HG02973 (cell line): ENCODE data around the gene EFCAB6.

Experiments
- ATAC-seq: cut with Tn5 transposase; IDR thresholded peaks from one replicate; pipeline ENCODE4 v1.9.1; 2021; ENCODE audit warnings: moderate library complexity; ENCODE audit not compliant: unreplicated experiment

EFCAB6 gene

DNA sequence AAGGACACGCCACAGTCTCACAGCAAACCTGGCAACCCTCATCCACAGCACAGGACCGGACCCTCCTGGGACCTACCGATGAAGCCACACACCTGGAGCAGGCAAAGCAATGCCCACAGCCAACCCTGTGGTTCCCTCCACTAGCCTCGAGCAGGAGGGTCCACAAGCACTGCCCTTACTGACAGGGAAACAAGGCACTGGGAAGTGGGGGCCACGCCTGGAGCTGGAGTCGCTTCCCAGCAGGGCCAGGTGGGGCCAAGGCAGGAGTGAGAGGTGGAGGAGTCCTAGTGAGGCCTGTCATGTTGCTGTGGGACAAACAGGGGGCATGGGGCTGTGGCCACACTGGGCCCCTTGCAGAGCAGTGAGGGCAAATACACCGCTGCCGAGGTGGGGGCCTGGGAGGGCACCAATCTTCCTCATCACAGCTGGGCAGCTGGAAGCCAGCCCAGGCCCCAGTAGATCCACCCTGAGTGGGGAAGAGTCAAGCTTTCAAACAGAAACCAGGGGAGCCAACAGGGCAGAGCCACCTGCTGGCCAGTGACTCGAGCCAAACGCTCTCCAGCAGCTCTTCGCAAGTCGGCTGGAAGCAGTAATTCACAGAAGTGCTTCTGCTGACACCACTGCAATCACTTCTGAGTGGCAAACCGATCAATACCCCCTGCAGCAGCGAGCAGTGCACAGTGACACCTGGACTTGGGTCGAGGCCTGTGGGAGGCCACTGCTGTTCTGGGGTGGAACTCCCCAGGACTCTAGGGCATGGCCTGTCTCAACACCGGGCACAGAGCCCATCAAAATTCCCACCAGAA, 36.5 kb upstream of the EFCAB6 start:
- no peak for ATAC-seq

DNA sequence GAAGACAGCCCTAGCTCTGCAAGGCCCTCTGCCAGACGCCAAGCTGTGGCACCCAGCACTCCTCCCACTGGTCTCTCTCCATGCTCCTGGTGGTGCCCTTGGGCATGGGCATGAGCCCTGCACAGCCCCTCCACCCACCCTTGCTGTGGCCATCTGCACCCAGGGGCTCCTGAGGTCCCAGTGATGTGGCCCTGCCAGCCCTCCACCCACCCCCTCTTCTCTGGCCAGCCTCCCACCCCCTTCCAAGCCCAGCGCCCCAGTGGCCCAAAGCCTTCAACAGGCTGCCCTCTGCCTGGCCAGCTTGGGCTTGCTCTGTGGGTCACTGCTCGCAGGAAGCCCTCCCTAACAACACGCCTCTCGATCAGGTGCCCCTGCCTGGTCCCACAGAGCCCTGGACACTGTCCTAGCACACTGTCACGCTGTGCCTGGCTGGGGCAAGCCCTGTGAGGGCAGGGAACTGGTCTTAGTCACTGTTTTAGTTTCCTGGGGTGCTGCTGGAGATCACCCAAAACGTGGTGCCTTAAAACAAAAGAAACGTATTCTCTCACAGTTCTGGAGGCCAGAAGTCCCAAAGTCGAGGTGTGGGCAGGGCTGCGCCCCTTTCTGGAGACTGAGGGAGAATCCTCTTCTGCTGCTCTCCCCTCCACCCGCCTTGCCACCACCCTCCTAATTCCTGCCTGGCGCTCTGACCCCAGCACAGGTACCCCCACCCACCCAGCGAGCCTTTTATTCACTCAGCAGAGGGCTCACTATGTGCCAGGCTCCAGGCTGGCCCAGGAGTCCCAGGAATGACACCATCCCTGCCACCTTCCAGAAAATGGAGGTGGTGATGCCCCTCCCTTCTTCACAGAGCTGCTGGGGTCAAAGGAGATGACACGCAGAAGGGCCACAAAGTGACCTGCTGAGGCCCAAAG, 35.5 kb upstream of the EFCAB6 start:
- ATAC-seq, result no peak

DNA sequence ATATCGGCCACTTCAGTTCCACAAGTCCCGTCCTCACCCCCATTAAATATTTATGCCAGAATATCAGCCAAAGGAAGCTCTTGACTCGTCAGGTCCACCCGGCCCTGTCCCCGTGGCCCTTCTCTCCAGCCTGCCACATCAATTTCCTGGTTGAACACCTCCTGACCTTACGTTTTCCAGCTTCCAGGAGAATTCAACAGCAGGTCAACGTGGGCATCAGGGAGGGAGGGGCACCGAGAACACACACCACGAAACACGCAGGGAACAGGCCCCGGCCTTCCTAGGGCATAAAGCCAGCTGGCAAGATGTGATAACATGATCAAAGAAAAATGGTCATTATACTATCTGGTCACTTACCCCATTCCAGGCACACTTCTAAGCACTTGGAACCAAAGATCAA, 34.9 kb upstream of the EFCAB6 start:
- no peak for ATAC-seq

DNA sequence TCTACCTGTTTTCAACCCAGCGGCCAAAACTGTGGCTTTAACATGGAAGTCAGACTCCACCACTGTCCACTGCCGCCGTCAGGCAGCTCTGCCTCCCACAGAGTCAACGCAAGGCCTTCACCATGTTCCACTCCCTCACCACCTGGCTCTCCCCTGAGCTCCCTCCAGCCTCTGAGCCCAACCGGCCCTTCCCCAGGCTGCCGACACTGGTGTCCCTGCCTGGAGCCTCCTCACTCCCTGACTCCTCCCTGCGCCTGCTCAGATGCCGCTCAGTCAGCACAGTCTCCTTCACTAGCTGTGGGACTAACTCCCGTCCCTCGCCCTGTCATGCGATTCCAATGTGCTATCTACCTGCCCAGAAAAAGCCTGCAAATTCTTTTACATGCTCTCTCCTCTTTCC, 33.9 kb upstream of the EFCAB6 start:
- ATAC-seq, result no peak

DNA sequence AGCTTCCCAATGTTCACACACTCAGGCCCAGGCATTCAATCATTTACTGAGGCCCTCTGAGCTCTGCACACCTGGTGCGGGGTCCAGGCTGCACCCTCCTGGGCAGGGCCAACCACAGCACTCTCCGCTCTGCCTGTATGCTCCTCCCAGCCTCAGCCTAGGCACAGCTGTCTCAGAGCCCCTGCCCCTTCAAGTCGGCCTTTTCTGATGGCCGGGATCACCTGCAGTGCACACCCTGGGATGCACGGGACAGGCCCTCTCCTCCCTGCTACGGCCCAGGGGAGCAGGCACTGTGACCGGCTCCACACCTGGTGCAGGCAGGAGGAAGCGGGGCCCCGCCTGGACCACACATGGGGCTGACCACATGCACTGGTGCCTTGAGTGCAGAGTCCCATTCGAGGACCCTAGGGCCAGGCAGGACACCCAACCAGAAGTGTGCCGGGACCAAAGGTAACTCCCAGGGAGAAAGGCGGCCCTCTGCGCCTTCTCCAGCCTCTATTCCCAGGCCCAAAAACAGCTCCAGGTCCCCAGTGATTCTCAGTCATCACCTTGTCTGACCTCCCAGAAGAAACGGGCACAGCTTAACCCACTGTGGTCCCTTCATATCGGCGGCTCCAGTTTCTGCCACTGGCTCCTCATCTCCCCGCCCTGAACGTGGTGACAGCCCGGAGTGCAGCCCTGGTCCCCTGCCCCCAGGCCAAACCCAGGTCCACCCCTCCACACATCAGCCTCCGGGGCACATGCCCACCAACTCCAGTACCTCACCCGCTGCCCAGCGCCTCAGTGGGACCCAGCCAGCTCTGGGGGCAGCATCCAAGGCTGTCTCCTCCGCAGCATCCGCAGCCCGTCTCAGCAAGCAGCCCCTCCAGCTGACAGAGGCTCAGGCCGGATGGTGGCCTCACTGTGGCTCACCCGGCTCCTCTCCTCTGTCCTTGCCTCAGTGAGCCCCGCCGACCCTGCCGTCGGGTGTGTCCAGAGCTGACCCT, 32.7 kb upstream of the EFCAB6 start:
- ATAC-seq, result no peak

DNA sequence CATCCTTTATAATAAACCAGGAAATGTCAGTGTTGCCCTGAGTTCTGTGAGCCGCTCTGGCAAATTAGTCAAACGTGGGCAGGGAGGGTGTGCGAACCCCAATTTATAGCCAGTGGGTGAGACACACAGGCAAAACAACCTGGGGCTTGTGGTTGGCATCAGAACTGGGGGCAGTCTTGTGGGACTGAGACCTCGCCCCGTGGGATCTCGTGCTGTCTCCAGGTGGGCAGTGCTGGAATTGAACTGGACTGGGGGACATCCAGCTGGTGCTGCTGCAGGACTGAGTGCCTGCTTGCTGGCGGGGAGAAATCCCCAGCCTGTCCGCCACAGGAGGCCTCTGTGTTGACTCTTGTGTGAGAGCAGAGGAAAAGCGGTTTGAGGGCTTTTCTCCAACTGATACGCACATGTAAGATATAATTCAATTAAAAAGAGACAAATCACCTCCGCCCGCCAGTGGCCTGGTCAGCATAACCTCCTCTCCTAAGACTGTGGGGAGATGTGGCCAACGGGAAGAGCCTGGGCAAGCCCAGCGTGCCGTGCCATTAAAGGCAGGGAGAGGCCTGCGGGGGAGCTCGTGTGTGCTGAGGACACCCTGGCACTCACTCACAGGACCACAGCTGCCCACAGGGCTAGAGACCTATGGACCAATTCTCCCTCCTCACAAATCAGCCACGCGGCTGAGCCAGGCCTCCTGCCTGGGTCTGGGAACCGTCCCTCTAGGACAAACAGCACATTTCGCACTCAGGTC, 31.9 kb upstream of the EFCAB6 start:
- ATAC-seq, result no peak

DNA sequence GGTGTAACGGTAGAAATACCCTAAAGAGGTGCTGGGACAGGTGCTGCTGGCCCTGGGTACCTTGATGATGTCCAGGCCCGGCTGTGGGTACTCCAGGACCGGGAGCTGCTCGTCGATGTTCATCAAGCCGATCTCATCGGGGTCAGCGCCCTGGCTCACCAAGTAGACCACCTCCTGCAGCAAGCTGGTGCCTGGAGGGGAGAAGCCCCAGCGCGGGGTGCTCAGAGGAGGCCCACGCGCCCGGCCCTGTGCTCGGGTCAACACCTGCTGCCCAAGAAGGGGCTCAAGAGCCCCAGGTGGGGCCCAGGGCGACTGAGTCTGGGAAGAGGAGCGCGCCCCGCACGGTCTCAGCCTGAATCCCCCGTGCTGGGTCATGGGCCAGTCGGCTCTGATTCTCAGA, 29.6 kb upstream of the EFCAB6 start:
- ATAC-seq, result no peak

DNA sequence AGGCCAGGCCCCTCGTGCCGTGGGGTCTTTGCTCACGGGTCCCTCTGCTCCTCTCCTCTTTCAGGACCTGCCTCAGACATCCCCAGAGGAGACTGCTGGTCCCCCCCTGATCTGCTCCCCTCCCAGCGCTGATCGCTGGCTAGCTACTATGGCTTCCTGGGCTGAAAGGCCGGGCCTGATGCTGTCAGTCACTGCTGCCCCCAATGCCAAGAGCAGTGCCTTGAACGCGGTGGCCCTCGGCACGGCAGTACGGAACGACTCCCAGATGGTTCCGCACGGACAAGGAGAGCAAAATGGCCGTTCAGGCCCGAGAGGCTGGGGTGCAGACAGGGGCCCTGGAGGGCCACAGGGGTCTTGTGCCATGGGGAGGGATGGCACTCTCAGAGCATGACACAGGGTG, 28.7 kb upstream of the EFCAB6 start:
- ATAC-seq, result no peak

DNA sequence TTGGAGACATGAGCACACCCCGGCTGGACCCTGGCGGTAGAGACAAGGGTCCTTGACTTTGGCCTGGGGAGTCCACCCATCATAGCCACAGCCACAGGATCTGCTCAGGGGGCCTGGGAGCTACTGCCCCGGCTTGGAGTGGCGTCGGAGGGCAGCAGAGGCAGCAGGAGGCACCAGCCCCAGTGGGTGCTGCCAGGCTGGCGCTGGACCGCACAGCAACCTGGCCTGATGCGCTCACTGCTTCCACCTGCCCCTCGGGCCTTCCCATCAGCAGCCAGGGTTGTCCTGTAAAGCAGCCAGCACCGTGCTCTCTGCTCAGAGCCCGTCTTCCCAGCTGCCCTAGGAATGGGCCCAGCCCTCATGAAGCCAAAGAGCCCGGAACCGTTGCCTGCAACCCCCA, 28.3 kb upstream of the EFCAB6 start:
- ATAC-seq, result no peak

DNA sequence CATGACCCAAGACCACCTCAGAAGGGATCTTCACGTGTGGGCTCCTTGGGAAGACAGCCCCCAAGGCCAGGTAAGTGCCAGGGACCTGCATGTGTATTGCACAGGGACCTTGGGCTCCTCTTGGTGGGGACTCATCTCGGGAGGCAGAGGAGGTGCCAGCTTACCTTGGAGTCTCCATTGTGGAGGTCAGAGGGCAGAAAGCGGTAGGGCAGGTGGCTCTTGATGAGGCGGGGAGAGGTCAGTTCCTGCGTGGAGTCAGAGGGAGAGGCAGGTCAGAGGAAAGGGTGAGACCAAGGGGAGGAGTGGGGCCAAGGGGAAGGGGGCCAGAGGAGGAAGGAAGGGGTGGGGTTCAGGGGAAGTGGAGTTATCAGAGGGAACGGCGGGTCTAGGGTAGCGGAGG, 27.7 kb upstream of the EFCAB6 start:
- no peak for ATAC-seq

DNA sequence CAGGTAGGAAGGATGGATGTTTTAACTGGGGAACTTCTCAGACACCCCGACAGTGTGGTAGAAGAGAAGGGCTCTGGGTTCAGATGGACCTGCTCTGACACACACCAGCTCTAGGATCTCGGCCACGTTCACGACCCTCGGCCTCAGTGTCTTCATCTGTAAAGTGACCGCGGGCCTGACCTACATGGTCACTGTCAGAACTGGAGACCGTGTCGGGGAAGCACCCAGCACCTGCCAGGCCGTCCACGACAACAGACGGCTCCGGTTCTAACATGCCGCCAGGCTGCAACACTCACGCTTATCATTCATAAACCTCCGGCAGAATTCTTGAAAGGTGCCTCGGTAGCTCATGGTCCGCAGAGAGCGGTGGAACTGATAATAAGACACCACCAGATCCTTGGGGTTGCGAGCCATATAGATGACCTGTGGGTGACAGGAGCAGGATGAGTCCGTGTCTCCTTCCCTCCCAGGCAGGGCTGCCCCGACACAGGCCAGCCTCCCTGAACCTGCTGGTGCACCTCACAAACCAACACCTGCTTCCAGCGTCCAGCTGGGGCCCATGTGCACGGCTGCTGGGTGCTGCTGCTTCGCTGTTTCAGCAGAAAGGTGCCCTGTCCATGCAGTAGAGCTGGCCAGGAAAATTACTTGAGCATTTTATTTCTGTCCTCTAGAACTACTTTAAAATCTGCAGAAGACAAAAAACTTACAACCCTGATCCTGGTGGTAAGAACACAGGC, 26.6 kb upstream of the EFCAB6 start:
- ATAC-seq, result no peak

DNA sequence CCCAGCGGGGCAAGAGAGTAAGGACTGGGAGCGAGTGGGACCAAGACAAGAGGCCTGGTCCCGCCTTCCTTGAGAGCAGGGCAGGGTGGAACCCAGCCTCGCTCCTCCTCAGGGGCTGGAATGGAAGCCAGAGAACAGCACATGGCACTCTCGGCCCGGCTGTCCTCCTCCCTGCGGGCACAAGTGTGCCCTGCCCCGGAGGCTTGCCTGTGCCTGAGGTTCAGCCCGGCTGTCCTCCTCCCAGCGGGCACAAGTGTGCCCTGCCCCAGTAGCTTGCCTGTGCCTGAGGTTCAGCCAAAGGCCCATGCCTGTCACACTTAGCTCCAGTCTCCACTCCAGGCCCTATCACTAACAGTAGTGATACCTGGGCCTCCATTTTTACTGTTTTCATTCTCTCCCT, 26.1 kb upstream of the EFCAB6 start:
- ATAC-seq, result no peak

DNA sequence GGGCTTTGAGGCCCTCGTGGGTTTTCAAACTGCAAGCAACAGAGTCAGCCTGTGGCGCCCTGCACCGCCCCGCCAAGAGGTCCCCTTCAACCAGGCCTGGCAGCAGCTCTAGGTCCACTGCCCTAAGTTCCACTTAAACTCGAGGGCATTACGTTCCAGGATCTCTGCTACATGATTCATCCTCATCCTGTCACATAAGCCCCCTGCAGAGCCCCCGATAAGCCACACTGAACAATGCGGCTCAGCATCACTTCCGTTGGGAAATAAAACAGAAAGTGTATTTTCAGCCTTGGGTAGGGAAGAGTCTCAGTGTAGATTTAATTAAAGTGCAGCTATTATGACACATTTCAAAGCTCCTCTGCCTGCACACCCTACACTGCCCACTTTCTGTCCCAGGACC, 25.6 kb upstream of the EFCAB6 start:
- no peak for ATAC-seq

DNA sequence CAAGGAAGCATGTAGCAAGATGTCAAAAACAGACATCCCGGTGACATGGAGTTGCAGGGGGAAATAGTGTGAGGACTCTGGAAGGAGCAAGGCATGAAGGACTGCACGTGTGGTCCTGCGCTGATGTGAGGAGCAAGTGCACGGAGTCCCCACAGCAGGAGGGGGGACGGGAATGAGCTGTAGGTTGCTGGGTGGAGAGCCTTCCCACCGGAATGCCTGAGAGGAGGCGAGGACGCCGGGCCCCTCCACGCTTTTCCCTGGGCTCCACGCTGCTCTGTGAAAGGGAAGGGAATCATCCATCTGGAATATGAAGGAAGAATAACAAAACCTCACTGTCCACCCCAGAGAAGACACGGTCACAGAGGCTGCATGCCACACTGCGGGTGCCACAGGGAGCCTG, 23.6 kb upstream of the EFCAB6 start:
- ATAC-seq, result no peak

DNA sequence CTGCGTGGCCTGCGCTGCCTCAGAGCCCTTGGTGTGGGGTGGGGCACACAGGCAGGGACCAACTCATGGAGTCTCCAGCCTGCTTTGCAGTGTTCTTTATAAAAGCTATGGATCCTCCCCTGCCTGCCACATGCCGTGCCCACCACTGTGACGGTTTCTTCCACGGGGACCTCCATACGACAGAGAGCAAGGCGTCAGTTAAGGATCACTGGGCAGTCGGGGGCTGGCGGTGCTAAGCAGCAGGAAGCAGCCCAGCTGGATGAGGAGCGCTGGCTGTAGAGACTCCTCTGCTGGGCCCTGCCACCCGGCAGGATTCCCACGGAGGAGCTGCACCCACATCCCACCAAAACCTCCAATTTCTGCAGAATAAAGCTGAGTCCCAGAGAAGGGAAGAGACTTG, 23.1 kb upstream of the EFCAB6 start:
- ATAC-seq, result no peak

DNA sequence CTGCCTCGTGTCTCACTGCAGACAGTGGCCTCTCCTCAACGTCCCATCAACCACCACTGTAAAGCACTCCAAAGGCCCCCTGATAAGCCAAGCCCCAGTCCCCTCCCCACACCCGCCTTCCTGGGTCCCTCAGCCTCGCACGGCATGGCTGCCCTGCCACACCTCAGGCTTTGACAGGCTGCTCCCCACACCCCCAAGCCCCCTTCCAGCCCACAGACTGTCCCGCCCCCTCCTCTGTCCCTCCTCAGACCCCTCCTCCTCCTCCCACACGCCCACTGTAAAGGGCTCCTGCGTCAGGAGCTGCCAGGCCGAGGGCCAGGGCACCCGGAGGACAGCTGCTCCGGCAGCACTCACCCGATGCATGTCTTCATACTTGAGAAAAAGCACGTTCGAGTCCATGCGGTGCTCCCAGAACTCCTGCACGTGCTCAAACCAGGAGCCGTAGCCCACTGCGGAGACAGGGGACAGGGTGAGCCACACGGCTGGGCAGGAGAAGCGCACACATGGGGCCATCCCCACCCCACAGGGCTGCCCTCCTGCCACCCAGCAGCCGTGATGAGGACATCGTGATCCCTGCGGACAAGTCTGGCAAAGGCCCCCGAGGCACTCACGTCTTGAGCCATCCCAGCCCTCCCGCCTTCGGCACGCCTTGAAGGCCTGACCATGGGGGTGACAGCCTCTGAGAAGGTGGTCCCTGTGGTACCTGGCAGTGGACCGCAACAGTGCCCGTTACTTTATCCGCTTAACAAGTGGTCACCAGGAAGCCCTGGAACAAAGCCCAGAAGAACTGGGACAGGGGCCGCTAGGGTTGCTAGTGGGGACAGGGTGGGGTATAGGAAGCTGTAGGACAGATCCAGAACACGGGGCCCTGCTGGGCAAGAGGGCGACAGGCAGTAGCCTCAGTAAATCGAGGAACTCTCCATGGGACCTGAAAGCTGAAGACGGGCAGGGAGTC, 21.5 kb upstream of the EFCAB6 start:
- no peak for ATAC-seq

DNA sequence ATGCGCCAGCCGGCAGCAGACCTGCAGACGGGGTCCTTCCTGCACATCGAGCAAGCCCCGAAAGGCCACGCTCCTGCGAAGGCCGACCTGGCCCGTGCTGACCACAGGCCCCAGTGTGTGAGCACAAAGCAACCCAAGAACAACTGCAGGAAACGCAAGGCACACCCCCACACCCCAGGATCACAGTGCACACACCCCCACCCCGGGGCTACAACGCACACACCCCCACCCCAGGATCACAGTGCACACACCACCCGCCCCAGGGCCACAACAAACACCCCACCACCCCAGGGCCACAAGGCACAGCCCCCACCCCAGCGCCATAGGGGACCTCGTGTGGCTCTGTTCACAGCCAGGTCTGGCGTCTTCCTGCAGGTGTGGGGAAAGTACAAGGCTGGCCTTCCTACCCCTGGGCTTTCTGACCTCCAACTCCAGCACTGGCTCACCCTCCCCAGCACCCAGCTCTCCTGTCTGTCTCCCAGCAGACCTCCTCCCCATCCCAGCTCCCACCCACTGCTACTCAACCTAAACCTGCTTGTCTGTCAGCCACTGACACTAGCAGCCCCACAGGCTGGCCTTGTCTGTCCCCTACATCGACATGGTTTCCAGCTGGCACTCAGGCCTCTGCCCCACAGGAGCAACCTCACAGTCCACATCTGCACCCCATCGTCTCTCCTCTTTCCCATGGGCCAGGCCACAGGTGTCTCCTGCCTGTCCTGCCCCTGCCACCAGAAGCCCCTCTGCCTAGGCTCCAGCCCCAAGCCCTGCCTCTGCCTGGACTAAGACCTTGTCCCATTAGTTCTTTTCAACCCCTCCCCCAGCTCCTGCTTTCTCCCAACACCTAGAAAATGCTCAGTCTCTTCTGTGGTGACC, 20.5 kb upstream of the EFCAB6 start:
- no peak for ATAC-seq
